ENCODE results near the gene TEPSIN. TPM values are rescaled to one million over a fixed set of nuclear protein-coding genes. Genes with fewer than 3 reads are reported as not detected.

The TEPSIN gene
- total RNA-seq, 2 donors from 2014 or later: 12.3 to 14.3 TPM

- H3K36me3 ChIP-seq: peaks cover 45% of the 10 kb centered on the region
Observed at GRCh38 chr17:81265576-81265975, 26.7 kb upstream of the TEPSIN start.

GRCh38 chr17:81264640-81265039 is 25.8 kb upstream of the TEPSIN start:
- Histone ChIP-seq H3K27me3 (no peaks in the 10 kb centered on the region), H3K36me3 (peaks cover 50% of the 10 kb centered on the region), H3K9me3 (no peaks in the 10 kb centered on the region), H3K4me1 (no peaks in the 10 kb centered on the region), H3K4me3 (no peak overlapping the region), H3K27ac (no peak overlapping the region)
- TF ChIP-seq CTCF (IDR thresholded peaks at IDR 0.05): no peak
- no peak for DNase-seq (ENCODE audit: low spot score)

More at GRCh38 chr17:81265576-81265975, 26.7 kb upstream of the TEPSIN start:
- DNase-seq (ENCODE audit: low spot score): no peak
- TF ChIP-seq CTCF (IDR thresholded peaks at IDR 0.05): no peak
- H3K9me3 ChIP-seq: no peaks in the 10 kb centered on the region
- no peak overlapping the region for H3K4me3 ChIP-seq
- no peaks in the 10 kb centered on the region for H3K4me1 ChIP-seq
- no peaks in the 10 kb centered on the region for H3K27me3 ChIP-seq
- no peak overlapping the region for H3K27ac ChIP-seq

DNA sequence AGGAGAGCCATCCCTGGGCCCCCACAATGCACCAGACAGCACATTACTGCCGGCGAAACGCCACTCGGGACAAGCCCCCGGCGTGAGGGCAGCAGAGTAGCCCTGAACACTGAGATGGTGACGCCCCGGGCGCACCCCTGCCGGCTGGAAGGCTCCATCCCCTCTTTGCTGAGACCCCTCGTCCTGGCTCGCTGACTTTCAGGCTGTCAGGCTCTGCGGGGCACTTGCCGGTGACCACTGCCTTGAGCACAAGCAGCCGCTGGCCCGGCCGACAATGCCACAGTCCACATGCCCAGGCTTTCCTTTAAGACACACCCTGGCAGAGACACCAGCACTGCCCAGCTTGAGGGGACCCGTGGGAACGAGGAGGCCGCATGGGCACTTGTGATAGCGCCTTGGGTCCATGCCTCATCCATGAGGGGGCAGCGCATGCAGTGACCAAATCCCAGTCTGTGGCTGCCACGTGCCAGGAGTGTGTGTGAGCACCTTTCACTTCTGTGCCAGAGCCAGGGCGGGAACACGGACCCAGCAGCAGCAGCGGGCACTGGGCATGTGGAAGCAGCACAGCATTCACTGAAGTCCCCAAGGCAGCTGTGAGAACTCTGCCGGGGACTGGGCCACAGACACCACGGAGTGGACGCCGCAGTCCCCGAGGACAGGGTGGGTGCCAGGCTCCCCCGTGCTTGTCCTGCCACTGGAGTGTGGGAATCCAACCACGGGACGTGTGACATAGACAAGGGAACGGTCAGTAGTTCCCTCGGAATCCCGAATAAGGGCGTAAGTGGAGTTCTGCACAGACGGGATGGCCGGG is 24.7 kb upstream of the TEPSIN start:
- Histone ChIP-seq H3K4me3 (no peak overlapping the region), H3K36me3 (peaks cover 50% of the 10 kb centered on the region), H3K27me3 (no peaks in the 10 kb centered on the region), H3K4me1 (no peaks in the 10 kb centered on the region), H3K27ac (no peak overlapping the region), H3K9me3 (no peaks in the 10 kb centered on the region)
- no peak for TF ChIP-seq CTCF (IDR thresholded peaks at IDR 0.05)
- no peak for DNase-seq (ENCODE audit: low spot score)

GRCh38 chr17:81261582-81262336 is 22.9 kb upstream of the TEPSIN start:
- H3K36me3 ChIP-seq: peaks cover 52% of the 10 kb centered on the region
- TF ChIP-seq CTCF (IDR thresholded peaks at IDR 0.05): no peak
- no peak overlapping the region for H3K4me3 ChIP-seq
- no peaks in the 10 kb centered on the region for H3K9me3 ChIP-seq
- DNase-seq (ENCODE audit: low spot score): no peak
- H3K27me3 ChIP-seq: no peaks in the 10 kb centered on the region
- no peak overlapping the region for H3K27ac ChIP-seq
- H3K4me1 ChIP-seq: no peaks in the 10 kb centered on the region

- H3K4me1 ChIP-seq: no peaks in the 10 kb centered on the region
- no peak for DNase-seq (ENCODE audit: low spot score)
- H3K27me3 ChIP-seq: no peaks in the 10 kb centered on the region
- no peak overlapping the region for H3K4me3 ChIP-seq
- no peak for TF ChIP-seq CTCF (IDR thresholded peaks at IDR 0.05)
- H3K36me3 ChIP-seq: peaks cover 52% of the 10 kb centered on the region
- H3K9me3 ChIP-seq: no peaks in the 10 kb centered on the region
- H3K27ac ChIP-seq: no peak overlapping the region
Observed at GRCh38 chr17:81261096-81261495, 22.2 kb upstream of the TEPSIN start.

Data from right atrium auricular region (tissue), 2 donors.